Chondrocyte (in vitro differentiated cells): ENCODE data around the gene OR6N1. TPM values are rescaled to one million over a fixed set of nuclear protein-coding genes. Genes with fewer than 3 reads are reported as not detected.

Experiments used
- DNase-seq: peaks from one replicate; pipeline ENCODE4 v3.0.0; 2021; ENCODE audit warnings: mixed read lengths, low spot score
- H3K27ac Mint-ChIP-seq: one replicate; pipeline ENCODE4 v1.8.0; 2021; ENCODE audit warnings: mild to moderate bottlenecking, moderate library complexity, mixed read lengths; ENCODE audit not compliant: unreplicated experiment
- H3K27me3 Mint-ChIP-seq: 2 replicates; pipeline ENCODE4 v1.8.0; 2021; ENCODE audit warnings: low read depth, mixed read lengths
- H3K36me3 Mint-ChIP-seq: 2 replicates; pipeline ENCODE4 v1.8.0; 2021; ENCODE audit warnings: low read depth, mixed read lengths
- H3K4me1 Mint-ChIP-seq: 2 replicates; pipeline ENCODE4 v1.8.0; 2021; ENCODE audit warnings: low read depth, mild to moderate bottlenecking, mixed read lengths
- H3K4me3 Mint-ChIP-seq: one replicate; pipeline ENCODE4 v1.8.0; 2021; ENCODE audit warnings: mild to moderate bottlenecking, moderate library complexity, mixed read lengths; ENCODE audit not compliant: unreplicated experiment
- H3K9me3 Mint-ChIP-seq: 2 replicates; pipeline ENCODE4 v1.8.0; 2021; ENCODE audit warnings: low read depth, mixed read lengths
- CTCF ChIP-seq: fragments of 200-600 bp; sonication (generic); IDR thresholded peaks from 2 replicates; pipeline ENCODE4 v1.5.0; 2021; ENCODE audit warnings: antibody characterized with exemption, mild to moderate bottlenecking, moderate library complexity
- total RNA-seq: library from RNA; stranded (reverse); gene quantifications from 3 replicates; pipeline ENCODE4 v1.2.1, GENCODE V29; 2021

Gene OR6N1
- total RNA-seq, 1 donor from 2014 or later: not detected

DNA sequence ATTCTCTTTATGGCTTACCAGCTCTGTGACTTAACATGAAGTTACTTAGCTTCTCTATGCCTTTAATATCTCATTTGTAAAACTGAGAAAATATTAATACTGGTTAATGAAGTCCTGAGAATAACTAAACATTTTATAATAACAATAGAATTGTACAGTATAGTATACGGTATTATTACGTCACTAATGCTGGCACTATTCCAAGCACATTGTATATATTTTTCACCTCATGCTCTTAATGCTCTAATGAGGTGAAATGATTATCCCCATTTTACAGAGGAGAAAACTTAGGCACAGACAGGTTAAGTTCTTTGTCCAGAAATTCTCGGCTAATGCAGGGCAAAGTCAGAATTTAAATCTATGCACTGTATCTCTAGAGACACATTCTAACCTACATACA lies 52.3 kb downstream of the OR6N1 start:
- H3K4me3 Mint-ChIP-seq: no peak overlapping the region
- no peaks in the 10 kb centered on the region for H3K9me3 Mint-ChIP-seq
- H3K4me1 Mint-ChIP-seq: no peaks in the 10 kb centered on the region
- DNase-seq: no peak
- H3K27me3 Mint-ChIP-seq: peaks cover 12% of the 10 kb centered on the region
- H3K36me3 Mint-ChIP-seq: no peaks in the 10 kb centered on the region
- H3K27ac Mint-ChIP-seq: no peak overlapping the region
- TF ChIP-seq CTCF: no peak

DNA sequence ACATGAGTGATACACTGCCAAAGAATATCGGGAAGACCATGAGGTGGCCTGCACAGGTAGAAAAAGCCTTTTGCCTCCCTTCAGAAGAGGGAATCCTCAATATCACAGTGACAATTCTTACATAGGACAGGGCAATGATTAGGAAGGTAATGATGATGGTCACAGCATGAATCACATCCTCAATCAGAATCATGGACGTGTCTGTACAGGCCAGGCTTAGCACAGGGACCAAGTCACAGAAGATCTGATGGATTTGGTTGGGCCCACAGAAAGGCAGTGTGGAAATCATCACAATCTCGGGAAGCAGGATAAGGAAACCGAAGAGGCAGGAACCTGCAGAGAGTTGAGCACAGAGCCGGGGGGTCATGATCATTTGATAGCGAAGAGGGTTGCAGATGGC lies 54.7 kb downstream of the OR6N1 start:
- no peak for TF ChIP-seq CTCF
- Mint-ChIP-seq H3K9me3 (no peaks in the 10 kb centered on the region), H3K27me3 (peaks cover 12% of the 10 kb centered on the region), H3K4me1 (no peaks in the 10 kb centered on the region), H3K27ac (no peak overlapping the region), H3K36me3 (no peaks in the 10 kb centered on the region), H3K4me3 (no peak overlapping the region)
- no peak for DNase-seq

DNA sequence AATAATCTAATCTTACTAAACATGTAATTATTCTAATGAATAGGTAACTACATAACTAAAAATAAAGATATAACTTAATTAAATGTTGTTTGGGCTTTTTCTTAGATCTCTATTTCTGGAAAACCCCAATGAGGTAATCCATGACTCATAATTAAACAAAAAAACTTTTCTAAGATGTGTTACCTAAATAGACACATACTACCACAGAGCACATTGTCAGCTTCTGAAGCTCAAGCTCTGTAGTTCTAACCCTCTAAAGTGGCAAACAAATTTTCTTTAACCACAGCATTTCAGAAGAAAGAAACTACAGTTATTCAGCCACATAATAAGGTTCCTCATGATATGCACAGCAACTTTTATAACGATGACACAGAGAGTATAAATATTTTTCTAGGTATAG lies 55.7 kb downstream of the OR6N1 start:
- no peak for DNase-seq
- H3K4me3 Mint-ChIP-seq: no peak overlapping the region
- H3K9me3 Mint-ChIP-seq: no peaks in the 10 kb centered on the region
- no peaks in the 10 kb centered on the region for H3K4me1 Mint-ChIP-seq
- H3K36me3 Mint-ChIP-seq: no peaks in the 10 kb centered on the region
- TF ChIP-seq CTCF: no peak
- H3K27ac Mint-ChIP-seq: no peak overlapping the region
- peaks cover 11% of the 10 kb centered on the region for H3K27me3 Mint-ChIP-seq

DNA sequence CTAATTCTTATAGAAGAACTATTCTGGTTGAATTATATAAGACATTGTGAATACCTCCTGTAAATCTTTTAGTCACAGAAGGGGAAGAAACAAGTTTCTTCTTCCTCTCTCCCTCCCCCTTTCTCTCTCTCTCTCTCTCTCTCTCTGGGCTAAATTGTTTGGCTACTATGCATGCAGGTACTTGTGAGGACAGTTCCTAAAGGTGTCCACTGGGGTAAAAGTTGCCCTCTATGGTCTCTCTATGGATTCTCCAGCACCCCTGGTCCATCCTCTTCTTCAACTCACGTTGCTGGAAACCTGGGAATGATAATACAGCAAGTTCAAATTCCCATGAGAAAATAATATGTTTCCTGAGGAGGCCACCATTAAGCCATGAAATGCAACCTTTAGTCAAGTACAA lies 57.2 kb downstream of the OR6N1 start:
- no peaks in the 10 kb centered on the region for H3K9me3 Mint-ChIP-seq
- H3K4me1 Mint-ChIP-seq: no peaks in the 10 kb centered on the region
- H3K27ac Mint-ChIP-seq: no peak overlapping the region
- DNase-seq: no peak
- no peak for TF ChIP-seq CTCF
- H3K27me3 Mint-ChIP-seq: peaks cover 13% of the 10 kb centered on the region
- no peak overlapping the region for H3K4me3 Mint-ChIP-seq
- H3K36me3 Mint-ChIP-seq: no peaks in the 10 kb centered on the region

Other genes starting within 250 kb of the OR6N1 start
- gene OR6Y1, start 217.8 kb downstream of the OR6N1 start, total RNA-seq: not detected in 3 replicates
- not detected in 3 replicates for gene OR6P1, start 201.6 kb downstream of the OR6N1 start, total RNA-seq
- not detected in 3 replicates for gene OR10X1, start 192.3 kb downstream of the OR6N1 start, total RNA-seq
- gene OR10Z1, start 166.9 kb downstream of the OR6N1 start, total RNA-seq: not detected in 3 replicates
- not detected in 3 replicates for gene SPTA1, start 85.5 kb downstream of the OR6N1 start, total RNA-seq
- not detected in 3 replicates for gene OR6K2, start 71.5 kb downstream of the OR6N1 start, total RNA-seq
- gene OR6K3, start 51.5 kb downstream of the OR6N1 start, total RNA-seq: not detected in 3 replicates
- not detected in 3 replicates for gene OR6K6, start 17.5 kb downstream of the OR6N1 start, total RNA-seq
- not detected in 3 replicates for gene OR6N2, start 9.0 kb upstream of the OR6N1 start, total RNA-seq
- not detected in 3 replicates for gene MNDA, start 59.2 kb upstream of the OR6N1 start, total RNA-seq
- not detected in 3 replicates for gene PYHIN1, start 159.4 kb upstream of the OR6N1 start, total RNA-seq
- 10.1 to 26.3 TPM (median 13.3 TPM) in 3 replicates for gene IFI16, start 237.7 kb upstream of the OR6N1 start, total RNA-seq